Measurements from ENCODE around the gene DNM2. TPM values are rescaled to one million over a fixed set of nuclear protein-coding genes. Genes with fewer than 3 reads are reported as not detected.

DNM2 gene
- total and polyA plus RNA-seq, 9 of the 15 experiments (the other 6 are each of a cell fraction or from before 2014, with no cell fraction given) = 2.2 to 161 (median 72.6) TPM

DNA sequence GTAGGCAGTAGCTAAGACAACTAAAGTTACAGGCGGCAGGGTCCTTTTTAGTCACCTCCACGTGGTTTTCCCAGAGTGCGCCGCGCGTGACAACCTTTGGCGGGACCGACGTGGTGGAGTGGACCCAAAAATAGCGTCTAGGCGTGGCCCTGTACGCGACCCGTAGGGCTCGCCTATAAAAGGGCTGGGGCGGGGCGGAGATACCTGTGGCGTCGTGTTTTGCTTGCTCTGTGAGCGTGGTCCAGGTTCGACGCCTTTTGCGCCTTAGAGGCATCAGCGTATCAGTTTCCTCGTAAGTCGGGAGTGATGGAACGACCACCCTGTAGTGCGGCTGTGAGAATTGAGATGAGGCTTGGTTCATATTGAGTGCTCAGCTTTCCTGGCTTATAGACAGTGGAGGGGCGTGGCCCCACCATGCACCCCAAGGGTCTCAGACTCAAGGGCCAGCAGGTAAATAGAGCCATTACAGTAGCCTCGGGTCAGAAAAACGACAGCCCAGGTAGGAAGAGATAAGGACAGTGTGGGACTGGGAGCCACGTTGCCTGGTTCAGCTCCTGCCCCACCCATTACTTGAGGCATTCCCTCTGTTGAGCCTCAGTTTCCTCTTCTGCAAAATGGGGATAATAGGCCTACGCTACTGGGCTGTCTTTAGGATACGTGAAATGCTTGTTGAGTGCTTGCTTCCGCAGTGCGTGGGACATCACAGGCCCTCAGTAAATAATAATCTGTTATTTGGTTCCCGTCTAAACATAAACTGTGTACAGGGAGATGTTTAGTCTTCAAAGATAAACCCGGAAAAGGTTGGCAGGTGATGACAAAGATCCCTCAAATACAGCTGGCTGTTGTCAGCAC, 118.8 kb downstream of the DNM2 start (continued):
- TF ChIP-seq MYC (IDR thresholded peaks at IDR 0.05; ENCODE audit: low read depth, low read length) = peak; percentile 98
- no peak; the same call in none of the 2 replicates for TF ChIP-seq MYC (CRISPR knock-in tag; IDR thresholded peaks at IDR 0.05; ENCODE audit: borderline replicate concordance, low read depth)
- TF ChIP-seq MEF2A (IDR thresholded peaks at IDR 0.05; ENCODE audit: control insufficient read depth, low read depth, low read length) = peak; percentile 98
- peak; percentile 83; the same call in 1 of the 2 replicates for TF ChIP-seq OTX1 (CRISPR knock-in tag; IDR thresholded peaks at IDR 0.05)
- TF ChIP-seq ZNF124 (CRISPR knock-in tag; IDR thresholded peaks at IDR 0.05) = no peak
- TF ChIP-seq POLR3A (IDR thresholded peaks at IDR 0.05; ENCODE audit: borderline replicate concordance, extremely low read depth, insufficient read depth, insufficient read length) = no peak
- TF ChIP-seq MTA2 (IDR thresholded peaks at IDR 0.05; ENCODE audit: low read depth) = no peak
- TF ChIP-seq ZNF263 (CRISPR knock-in tag; IDR thresholded peaks at IDR 0.05; ENCODE audit: borderline replicate concordance) = peak; percentile 87
- no peak for TF ChIP-seq SRSF7 (optimal IDR thresholded peaks at IDR 0.05; ENCODE audit: low read depth, low read length)
- peak; percentile 100 for TF ChIP-seq E2F6 (IDR thresholded peaks at IDR 0.05; ENCODE audit: borderline replicate concordance in 1 of 2, extremely low read depth in 1 of 2, insufficient read depth in 1 of 2, insufficient read length in 1 of 2, low read depth in 1 of 2, low read length in 1 of 2, poor library complexity in 1 of 2, severe bottlenecking in 1 of 2)
- TF ChIP-seq CBFA2T2 (conservative IDR thresholded peaks at IDR 0.05) = peak; percentile 65
- no peak for TF ChIP-seq RBM34 (IDR thresholded peaks at IDR 0.05; ENCODE audit: borderline replicate concordance, insufficient read depth, low read length)
- TF ChIP-seq ILK (tag; IDR thresholded peaks at IDR 0.05; ENCODE audit: borderline replicate concordance, low read depth) = no peak
- TF ChIP-seq THRB (CRISPR knock-in tag; conservative IDR thresholded peaks at IDR 0.05) = 0 out of 2 replicates have a peak, but pooled peaks have one; percentile 45
- no peak for TF ChIP-seq NELFE (IDR thresholded peaks at IDR 0.05; ENCODE audit: insufficient read depth, insufficient read length)
- peak; percentile 77 for TF ChIP-seq HDAC3 (IDR thresholded peaks at IDR 0.05; ENCODE audit: borderline replicate concordance, partially characterized antibody)
- TF ChIP-seq ZNF24 (IDR thresholded peaks at IDR 0.05) = 0 out of 2 replicates have a peak, but pooled peaks have one; percentile 56
- TF ChIP-seq CBX1 (IDR thresholded peaks at IDR 0.05; ENCODE audit: low read depth) = peak; percentile 89
- TF ChIP-seq HMG20A (CRISPR knock-in tag; conservative IDR thresholded peaks at IDR 0.05) = 0 out of 2 replicates have a peak, but pooled peaks have one; percentile 53
- peak; percentile 61; the same call in 1 of the 2 replicates for TF ChIP-seq DDX20 (tag; IDR thresholded peaks at IDR 0.05; ENCODE audit: low read depth)
- TF ChIP-seq, protein P1, sequence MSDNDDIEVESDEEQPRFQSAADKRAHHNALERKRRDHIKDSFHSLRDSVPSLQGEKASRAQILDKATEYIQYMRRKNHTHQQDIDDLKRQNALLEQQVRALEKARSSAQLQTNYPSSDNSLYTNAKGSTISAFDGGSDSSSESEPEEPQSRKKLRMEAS (CRISPR knock-in tag; IDR thresholded peaks at IDR 0.05) = peak; percentile 99
- TF ChIP-seq SRF (CRISPR knock-in tag; IDR thresholded peaks at IDR 0.05) = peak; percentile 77 to 94; a peak in 2 of 4 replicates
- TF ChIP-seq RBM25 (IDR thresholded peaks at IDR 0.05; ENCODE audit: low read depth, low read length, severe bottlenecking) = peak; percentile 91
- TF ChIP-seq ATF1 (CRISPR knock-in tag; IDR thresholded peaks at IDR 0.05) = peak; percentile 40; the same call in 1 of the 2 replicates
- TF ChIP-seq ATF1 (tag; IDR thresholded peaks at IDR 0.05) = peak; percentile 95
